ENCODE measurements around the gene DCXR.

GRCh38 chr17:82010575-82011525 is 26.6 kb downstream of the DCXR start:
- TF ChIP-seq, protein P1, sequence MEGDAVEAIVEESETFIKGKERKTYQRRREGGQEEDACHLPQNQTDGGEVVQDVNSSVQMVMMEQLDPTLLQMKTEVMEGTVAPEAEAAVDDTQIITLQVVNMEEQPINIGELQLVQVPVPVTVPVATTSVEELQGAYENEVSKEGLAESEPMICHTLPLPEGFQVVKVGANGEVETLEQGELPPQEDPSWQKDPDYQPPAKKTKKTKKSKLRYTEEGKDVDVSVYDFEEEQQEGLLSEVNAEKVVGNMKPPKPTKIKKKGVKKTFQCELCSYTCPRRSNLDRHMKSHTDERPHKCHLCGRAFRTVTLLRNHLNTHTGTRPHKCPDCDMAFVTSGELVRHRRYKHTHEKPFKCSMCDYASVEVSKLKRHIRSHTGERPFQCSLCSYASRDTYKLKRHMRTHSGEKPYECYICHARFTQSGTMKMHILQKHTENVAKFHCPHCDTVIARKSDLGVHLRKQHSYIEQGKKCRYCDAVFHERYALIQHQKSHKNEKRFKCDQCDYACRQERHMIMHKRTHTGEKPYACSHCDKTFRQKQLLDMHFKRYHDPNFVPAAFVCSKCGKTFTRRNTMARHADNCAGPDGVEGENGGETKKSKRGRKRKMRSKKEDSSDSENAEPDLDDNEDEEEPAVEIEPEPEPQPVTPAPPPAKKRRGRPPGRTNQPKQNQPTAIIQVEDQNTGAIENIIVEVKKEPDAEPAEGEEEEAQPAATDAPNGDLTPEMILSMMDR (IDR thresholded peaks at IDR 0.05), result no peak
- TF ChIP-seq POLR2A (IDR thresholded peaks at IDR 0.05), result no peak

Measured in heart left ventricle (tissue), 13 donors.